NCI-H2196 (cell line): Measurements from ENCODE around the gene LMCD1.

Experiments
- DNase-seq: peaks from one replicate; lab custom pipeline; 2025; ENCODE audit not compliant: unreplicated experiment; lab: John Stamatoyannopoulos, UW

Gene LMCD1

DNA sequence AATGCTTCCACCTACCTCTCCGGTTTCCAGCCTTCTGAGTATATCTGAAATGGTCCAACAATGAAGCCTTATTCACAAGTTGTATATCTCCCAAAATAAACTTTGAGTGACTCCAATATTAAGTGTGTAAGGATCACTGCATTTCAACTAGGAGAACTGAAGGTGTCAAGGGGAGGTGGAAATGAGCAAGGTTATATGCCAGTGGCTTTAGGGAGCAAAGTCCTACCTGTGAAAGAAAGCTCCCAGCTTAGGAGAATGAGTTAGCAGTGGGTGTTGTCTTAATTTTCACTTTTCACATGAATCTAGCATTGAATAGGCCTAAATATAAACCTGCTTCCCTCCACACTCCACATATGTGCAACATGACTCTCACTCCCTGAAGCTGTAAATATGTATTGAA is 29.0 kb downstream of the LMCD1 start:
- no peak for DNase-seq

DNA sequence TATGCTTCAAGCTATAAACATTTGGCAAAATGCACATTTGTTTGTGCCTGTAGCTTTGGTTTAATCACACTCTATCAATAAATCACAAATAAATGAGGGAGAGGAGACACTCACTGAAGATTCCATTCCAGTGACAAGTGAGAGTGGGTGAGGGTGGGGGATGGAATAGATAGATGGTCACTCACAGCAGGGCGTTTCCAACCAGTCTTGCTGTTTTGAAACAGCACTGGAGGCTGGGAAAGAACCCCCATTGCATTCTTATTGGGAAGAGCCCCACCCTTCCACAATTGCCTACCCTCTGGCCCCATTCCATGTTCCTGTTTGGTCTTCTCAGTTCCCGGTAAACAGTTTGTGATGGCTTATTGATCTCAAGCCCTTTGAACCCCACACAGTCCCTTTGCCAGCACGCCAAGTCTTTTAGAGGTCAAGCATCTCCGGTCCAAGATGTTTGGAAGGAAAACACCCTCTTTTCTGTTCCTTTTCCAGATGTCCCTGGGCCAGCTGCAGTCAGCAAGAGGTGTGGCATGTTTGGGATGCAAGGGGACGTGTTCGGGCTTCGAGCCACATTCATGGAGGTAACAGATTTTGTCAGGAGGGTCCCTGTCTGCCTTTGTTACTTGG is 30.7 kb downstream of the LMCD1 start:
- DNase-seq, result no peak

DNA sequence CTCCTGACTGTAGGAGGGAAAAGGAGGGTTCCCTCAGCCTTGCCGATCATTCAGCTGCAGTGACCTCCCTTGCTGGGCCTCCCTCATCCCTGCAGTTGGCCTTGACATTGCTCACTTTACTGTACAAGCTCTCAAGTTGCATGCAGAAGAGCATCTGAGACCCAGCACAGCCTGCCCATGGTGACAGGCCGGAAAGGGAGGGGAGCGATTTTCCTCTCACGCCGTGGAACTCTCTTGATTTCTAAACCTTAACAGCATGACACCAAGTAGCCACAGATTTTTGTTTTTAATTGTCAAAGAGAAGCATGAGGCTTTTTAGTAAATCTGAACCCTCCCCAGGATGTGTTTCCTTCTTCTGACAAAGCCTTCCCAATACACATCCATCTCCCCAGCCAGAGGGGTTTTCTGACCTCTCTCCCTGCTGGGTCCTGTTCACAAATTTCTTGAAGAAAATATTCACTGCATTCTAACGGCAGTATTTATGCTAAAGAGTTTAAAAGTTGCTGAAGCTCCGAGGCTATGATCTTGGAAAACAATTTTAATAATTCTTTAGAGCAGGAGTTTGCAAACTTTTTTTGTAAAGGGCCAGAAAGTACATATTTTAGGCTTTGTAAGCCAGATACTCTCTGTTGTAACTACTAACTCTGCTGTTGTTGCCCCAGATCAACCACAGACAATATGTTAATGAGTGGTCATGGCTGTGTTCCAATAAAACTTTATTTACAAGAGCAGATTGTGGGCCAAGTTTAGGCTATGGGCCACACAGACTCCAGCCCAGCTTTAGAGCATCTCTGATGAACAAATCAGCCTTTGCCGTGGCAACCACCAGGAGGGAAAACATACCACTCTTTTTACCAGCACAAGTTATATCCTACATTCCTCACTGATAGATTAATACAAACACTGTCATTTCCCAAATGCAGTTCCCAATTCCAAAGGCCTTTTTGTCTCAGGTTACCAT is 34.8 kb downstream of the LMCD1 start:
- no peak for DNase-seq

DNA sequence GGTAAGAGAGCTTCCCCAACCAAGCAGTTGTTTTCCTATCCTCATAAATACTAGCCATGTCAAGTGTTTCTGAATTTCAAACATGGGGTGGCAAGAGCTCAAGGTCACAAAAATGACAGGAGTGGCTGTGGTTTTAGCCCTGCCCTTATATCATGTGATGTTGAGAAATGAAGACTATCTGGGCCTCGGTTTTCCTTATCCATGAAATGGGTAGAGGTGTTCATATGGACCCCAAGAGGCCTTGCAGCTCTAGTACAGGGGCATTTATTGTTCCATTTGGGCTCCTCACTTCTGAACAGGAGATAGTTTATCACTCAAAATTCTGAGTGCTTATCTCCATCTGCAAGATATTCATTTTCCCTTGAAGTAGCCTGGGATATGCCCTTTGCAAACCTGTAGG is 35.8 kb downstream of the LMCD1 start:
- DNase-seq, result no peak

DNA sequence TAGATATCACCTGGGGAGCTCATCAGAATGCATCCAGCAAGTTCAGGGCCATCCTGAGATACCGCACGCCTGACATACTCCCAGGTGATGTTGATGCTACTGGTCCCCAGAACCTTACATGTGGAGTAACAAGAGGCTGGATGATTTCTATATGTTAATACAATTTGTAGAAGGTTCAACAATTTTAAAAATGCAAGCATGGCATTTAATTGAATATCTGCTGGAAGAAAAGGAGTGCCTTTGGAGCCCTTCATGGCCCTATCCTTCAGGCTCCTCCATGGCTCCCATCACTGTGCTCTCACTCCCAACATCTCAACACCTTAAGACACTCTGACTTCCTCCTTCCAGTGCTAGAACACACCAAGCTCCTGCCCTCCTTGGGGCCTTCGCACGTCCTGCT is 36.6 kb downstream of the LMCD1 start:
- DNase-seq, result no peak

DNA sequence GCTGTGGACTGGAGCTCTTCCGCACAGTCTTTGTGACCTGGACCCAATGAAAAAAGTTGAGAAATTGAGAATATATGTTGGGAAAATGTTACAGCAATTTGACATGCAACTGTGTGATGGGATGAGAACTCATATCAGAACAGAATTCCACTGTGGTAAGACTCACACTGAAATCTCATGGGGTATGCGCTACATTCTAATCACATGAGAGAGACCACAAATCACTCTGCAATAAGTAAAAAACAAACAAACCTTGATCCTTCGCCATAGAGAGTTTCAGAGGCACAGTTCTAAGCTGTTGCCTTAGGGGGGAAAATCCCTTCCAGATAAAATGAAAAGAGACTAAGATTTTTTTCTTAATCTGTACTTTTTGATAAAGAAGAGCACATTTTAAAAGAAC is 37.3 kb downstream of the LMCD1 start:
- DNase-seq, result no peak

DNA sequence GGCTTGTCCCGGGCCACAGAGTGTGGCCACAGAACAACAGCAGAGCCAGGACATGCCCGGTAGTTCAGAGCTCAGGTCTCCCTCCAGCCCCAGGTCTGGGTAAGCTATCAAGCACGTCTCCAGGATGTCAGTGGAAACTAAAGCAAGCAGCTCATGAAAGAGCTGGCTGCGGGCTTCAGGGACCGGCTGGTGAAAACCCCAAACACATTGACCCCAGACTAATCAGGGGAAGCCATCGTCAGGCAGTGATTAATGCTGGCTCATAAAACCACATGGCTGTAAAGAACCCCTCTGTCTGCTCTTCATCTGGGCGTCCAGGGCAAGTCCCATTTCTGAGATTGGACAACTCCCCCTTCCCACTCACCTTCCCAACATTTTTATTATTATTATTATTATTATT is 37.8 kb downstream of the LMCD1 start:
- no peak for DNase-seq

DNA sequence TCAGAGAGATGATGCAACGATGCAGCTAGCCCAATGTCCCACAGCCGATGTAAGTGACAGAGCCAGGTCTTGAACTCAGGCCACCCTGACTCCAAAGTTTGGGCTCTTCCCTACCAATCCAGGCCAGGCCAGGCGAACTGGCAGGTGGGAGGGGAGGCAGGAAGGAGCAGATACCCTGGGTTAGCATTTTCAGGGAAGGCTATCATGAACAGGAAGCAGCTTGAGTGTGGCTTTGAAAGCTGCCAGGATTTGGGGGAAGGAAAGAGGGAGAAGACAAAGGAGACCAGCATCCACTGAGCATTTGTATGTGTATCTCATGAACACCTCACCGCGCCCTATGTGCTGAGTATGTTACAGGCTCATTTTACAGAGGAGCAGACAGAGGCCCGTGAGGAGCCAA is 38.8 kb downstream of the LMCD1 start:
- no peak for DNase-seq

DNA sequence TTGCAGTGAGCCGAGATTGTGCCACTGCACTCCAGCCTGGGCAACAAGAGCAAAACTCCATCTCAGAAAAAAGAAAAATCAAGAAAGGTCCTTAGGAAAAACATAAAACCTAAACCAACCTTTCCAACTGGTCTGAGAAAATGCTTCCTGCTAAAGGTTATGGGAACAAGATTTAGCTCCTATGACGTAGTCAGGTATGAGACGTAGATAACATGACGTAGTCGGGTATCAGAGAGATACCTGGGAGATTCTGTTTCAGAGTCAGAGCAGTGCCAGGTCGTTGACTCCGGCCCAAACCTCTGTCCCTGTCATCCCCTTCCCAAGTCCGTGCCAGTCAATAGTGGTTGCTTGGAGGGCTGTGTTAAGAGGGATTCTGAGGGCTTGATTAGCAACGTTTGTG is 39.9 kb downstream of the LMCD1 start:
- DNase-seq, result no peak

DNA sequence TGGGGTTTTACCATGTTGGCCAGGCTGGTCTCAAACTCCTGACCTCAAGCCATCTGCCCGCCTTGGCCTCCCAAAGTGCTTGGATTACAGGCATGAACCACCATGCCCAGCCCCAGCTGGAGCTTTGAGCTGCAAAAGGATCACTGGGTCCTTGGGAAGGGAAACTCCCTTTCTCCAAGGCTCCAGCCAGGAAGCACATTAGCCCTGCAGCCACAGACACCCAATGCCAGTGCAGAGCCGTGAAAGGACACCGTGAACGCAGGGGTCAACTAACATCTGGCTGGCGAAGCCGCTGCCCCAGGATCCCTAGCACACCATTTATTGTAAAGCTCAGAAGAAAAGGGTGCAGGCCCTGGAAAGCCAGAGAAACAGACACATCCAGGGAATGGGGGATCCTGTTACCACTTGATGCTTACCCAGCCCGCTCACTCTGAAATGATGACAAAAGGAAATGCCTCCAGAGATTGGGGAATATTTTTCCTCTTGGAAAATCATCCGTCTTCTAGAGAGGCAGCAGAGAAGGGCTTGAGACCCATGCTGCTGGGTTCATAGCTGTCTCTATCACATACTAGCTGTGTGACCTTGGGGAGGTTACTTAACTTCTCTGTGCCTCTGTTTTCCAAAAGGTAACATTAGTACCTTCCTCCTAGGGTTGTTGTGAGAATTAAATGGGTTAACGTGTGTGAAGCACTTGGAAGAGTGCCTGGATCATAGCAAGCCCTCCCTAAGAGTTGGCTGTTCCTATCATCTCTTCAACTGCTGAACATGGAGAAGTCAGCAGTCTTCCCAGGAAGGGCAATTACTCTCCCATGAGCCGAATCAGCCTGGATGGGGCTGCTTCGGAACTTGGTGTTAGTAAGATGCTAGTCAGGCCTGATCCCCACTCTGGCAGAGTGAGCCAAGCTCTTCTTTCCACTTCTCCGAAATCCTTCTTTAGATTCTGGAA is 40.8 kb downstream of the LMCD1 start:
- DNase-seq, result no peak

DNA sequence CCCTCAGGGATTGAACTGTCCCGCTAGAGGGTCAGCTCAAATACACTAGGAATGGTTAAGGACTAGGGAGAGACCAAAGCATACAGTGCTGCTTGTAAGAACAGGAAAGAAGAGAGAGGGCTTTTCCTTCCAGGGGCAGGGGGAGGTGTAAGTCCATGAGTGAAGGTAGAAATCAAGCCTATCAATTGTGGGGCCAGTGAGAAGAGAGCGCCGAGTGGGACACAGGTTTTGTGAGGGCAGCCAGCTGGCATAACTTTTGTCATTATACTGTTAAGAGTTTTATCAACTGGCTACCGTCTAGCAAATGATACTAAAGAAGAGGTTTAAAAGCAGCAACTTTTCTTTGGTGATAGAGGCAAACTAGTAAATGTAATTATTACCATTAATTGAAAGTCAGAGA is 45.0 kb downstream of the LMCD1 start:
- DNase-seq, result no peak

DNA sequence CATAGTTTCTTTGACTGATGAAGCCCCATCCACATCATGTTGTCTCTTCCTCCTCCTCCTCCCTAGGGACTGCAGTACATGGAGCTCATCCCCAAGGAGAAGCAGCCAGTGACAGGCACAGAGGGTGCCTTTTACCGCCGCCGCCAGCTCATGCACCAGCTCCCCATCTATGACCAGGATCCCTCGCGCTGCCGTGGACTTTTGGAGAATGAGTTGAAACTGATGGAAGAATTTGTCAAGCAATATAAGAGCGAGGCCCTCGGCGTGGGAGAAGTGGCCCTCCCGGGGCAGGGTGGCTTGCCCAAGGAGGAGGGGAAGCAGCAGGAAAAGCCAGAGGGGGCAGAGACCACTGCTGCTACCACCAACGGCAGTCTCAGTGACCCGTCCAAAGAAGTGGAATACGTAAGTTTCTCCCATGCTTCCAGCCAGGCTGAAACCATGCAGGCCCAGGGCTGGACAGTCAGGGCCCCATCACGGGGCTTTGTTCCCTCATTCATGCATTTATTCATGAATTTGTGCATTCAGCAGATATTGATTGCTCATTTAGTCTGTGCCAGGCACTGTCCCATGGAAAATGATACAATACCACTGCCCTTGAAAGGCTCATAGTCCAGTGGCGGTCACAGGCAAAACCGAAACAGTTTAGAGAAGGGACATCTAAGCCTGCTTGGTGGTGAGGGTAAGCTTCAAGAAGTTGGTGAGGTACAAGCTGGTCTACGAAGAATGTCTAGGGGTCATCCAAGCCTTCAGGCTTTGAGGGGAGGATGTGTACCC is 47.1 kb downstream of the LMCD1 start:
- DNase-seq, result no peak

DNA sequence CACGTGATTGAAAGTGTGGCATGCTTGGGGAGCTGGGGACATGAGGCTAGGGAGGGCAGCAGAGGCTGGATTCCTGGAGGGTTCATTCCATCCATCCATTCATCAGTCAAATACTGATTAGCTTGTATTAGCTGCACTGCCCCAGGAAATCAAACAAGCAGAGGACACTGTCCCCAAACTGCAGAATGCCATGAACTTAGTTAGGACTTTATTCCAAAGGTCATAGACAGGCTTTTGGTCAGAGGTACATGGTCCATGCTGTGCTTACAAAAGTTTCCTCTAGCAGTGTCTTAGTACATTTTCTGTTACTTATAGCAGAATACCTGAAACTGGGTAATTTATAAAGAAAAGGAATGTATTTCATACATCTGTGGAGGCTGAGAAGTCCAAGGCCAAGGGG is 47.7 kb downstream of the LMCD1 start:
- no peak for DNase-seq

DNA sequence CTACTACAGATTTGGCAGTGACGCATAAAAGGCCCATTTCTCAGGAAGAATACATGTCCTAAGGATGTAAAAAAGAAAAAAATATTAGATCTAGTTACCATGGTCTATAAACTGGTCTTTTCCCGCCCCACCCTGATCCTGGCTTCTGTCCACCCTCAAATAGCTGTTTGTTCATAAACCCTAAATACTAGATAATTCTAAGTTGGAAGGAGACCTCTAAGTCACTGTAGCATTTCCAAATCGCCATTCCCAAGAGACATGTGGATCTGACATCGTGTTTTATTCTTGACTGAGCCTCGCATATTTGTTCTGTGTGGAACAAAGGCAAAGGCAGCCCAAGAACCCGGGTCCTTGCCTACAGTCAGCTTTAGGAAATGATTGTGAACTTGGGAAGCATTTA is 49.0 kb downstream of the LMCD1 start:
- DNase-seq, result no peak

DNA sequence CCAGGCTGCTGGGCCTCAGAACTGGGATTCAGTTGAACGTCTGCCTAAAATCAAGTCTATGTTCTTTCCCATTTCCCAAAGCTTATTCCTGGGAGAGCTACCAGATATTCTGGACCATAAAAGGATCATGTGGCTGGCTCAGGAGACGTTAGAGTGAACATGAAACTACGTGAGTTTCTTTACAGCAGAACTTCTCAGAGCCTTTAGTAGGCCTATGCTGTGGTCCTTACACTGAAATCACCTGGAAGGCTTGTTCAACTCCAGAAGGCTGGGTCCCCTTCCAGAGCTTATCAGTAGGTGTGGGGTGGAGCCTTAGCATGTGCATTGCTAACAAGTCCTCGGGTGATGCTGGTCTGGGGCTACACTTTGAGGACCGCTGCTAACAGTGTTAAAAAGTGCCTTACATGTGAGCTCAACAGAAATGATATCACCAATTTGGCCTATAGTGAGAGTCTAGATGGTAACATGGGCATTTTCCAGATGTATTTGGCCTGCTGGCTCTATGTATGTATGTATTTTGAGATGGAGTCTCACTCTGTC is 50.7 kb downstream of the LMCD1 start:
- DNase-seq, result no peak

DNA sequence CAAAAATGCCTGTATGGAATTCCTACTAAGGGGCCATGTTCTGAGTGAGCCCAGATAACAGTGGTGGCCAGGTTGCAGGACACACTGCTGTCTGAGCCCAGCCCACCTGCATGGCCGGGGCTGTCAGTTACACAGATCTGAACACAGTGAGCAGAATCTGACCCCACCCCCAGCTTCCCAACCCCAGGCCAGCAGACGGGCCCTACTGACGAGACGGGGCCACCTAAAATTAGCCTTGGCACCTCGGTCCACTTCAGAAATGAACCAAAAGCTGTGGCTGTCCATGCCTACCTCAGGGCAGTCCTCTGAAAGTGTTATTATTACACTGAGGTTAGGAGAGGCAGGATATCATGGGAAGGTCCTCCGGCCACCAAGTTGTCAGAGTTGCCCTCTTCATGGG is 51.8 kb downstream of the LMCD1 start:
- DNase-seq, result no peak

DNA sequence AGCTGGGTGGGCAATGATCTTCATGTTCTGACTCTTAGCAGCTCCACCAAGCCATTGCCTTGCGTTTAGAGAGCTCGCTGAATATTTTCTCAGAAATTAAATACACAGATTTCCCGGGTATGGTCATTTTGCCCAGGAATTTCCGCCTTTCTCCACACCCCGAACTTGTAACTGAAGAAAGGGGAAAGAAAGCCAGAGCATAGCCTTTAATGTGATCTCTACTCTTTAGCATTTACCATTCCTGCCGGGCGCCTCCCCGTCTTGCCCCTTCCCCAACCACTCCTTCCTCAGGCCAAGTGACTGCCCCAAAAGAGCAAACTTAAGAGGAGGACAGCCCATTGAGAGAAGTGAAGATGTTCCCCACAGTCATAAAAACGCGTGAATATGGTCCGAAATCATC is 53.1 kb downstream of the LMCD1 start:
- DNase-seq, result no peak

DNA sequence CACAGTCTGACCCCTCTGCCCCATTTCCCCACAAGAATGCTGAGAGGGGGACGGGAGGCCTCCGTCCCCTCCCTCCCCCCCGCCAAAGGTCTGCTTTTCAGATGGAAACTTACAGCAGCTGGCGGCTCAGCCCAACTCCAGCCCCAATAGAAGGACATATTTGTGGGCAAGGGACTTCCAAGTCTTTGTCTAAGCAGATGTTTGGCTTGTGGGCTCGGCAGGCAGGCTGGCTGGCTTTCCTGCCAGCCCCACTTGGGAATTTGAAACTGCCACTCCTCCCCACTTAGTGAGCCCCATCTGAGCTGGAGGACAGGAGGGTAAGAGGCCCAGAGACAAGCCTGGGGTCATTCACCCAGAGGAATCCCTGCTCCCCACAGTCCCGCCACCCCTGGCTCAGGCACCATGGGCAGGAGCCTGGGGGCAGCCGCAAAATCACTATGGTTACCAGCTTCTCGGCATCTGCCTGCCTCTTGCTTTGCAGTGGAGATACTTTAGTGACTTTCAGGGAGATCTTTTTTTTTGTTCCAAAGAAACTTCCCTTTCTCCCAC is 53.6 kb downstream of the LMCD1 start:
- no peak for DNase-seq

DNA sequence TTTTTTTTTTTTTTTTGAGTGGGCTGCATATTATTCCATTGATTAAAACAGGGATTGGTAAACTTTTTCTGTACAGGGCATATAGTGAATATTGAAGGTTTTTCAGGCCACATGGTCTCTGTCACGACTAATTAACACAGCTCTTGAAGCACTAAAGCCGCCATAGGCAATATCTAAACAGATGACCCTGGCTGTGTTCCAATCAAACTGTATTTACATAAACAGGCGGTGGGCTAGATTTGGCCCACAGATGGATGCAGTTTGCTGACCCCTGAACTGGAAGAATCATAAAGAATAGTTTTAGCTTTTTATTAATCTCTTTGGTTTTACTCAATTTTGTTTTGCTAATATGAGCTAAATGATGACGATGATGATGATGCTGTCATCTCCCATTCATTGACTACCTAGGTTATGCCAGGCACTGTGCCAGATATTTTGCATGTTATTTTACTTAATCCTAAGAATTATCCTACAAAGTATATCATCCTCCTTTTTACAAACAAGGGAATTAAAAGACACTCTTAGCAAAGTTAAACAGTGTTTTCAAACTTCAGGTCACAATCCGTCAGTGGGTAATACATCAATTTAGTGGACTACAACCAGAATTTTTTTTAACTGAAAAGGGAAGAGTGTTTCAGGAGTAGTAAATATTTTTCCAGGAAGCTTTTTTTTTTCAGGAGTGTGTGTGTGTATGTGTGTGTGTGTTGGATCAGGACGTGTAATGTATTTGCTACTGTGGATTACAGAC is 54.3 kb downstream of the LMCD1 start:
- no peak for DNase-seq

DNA sequence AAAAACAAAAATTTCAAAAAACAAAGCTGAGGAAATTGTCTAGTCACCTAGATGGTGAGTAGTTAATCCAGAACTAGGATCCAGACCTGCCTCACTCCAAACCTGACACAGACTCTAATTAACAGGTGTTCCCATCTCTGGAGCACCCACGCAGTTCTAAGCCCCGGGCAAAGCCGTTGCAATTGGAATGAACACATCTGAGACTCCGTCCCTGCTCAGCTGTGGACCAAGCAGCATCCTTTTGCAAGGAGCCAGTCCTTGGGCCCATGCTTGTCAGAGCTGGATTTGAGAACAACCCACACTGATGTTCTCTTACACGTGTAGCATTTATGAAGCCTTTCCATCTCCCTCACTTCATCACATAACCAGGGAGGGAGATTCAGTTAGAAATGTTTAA is 54.8 kb downstream of the LMCD1 start:
- DNase-seq, result no peak
